Stimulated activated CD8-positive, alpha-beta memory T cell treated with anti-CD3 and anti-CD28 coated beads, Interleukin-15, amount 100 ng/mL, for 24 hours (primary cell): Measurements from ENCODE around the gene CTPS1.

Source experiments
- DNase-seq: peaks from one replicate; pipeline ENCODE4 v3.0.0-alpha.2; 2020; ENCODE audit warnings: low read depth

Gene CTPS1

DNA sequence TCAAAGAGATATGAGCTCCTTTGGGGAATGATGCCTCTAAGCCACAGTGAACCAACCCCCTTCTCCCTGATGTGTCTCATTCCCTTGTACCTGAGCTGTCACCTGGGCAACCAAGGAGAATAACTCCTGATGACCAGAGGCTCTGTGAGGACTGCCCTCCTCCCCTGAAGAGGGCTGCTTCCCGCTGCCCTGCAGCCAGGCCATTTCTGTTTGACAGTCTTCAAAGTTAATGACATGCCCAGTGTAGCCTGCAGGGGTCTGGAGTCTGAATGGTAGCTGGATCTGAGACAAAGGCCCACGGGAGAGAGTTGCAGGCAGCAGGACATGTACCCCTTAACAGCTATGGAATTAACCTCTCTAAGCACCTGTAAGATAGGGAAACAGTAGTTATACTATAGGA is 45.5 kb downstream of the CTPS1 start:
- no peak for DNase-seq

DNA sequence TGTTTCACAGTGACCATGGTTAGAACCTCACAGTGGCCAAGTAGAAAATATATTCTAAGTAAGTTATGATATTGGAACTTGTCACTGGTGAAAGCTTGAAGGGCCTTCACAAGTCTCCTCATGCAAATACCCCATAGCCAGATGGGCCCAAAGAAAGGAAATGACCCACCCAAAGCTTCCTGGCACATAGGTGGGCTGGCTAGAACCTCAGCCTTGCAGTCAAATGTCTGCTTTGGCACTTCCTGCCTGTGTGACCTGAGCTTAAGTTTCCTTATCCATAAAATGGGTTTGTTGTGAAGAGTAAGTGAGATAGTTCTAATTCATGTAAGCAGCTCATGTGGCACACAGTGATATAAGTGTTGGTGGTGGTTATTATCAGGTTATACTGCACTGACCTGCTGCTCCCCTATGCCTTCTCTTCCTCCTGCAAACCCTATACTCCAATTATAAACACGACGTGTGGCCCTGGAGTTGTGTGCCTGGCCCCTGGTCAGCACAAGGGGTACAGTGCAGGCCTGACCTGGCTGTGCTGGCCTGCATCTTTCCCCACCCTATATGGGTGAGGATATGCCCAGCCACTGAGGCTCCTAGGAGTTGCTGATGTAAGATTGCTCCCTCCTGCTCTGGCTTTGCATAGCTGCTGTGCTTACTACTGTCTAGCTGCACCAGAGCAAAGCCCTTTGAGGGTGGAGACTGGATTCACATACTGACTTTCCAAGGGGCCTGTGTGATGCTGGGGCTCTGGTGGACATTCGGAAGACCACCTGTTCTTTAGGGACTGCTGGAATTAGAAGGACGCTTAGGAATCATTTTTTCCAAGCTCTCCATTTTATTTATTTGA is 46.7 kb downstream of the CTPS1 start:
- no peak for DNase-seq

DNA sequence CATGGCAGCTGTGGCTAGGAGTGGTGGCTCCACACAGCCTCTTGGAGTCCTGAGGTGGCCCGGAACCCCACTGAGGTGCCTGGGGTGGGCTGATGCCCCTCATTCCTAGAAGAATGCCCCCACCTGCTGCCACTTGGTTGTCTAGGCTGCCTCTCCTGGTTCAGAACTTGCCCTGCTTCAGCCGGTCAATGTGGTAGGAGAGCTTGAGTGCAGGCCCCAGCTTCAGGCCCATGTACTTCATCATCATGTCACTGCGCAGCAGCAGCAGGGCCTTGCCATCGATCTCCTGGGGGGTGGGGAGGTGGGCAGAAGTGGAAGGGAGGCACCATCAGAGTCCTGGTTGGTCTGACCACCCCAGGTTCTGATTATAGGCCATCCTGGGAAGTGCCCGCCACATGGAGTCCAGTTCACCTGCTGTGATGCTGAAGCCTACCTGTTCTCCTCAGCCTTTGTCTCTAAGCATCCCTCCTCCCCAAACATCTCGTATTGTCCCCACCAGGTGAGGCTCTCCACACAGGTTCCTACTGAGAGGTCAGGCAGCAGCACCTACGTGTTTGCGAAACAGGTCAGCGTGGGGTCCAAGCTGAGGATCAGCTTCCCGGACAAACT is 48.6 kb downstream of the CTPS1 start:
- DNase-seq = no peak

DNA sequence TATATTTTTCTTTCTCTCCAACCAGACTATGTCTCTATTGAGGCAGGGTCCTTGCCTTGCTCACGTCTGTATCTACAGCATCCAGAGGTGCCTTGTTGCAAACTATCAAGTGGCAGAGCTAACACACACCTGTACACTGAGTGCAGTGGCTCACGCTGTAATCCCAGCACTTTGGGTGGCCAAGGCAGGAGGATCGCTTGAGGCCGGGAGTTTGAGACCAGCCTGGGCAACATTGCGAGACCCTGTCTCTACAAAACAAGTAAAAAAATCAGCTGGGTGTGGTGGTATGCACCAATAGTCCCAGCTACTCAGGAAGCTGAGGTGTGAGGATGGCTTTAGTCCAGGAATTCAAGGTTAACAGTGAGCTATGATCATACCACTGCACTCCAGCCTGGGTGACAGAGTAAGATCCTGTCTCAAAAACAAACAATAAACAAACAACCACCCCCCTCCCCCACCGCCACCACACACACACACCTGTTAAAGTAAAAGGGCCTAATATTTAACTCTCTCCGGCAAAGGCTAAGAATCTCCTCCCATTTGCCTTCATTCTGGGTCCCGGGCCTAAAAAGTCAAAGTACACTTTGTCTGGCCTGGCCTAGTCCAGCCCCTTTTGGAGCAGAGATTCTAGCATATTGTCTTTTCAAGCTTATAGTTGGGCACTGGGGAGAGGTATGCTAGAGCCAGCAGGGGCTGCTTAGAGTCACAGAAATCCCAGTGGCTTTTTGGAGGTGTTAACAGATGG is 51.5 kb downstream of the CTPS1 start:
- DNase-seq = no peak

DNA sequence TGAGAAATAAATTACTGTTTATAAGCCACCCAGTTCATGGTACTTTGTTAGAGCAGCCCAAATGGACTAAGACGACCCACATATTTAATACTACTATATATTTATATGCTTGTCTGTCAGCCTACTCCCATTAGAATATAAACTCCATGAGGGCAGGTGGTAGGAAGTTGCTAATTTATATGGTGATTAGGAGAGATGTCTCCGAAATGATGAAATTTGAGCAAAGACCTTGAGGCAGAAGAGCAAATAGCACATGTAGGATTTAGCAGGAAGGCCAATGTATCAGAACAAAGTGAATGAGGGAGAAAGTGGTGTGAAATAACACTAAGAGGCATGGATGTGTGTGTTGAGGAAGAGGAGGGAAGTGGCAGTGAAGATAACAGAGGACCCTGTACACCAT is 52.7 kb downstream of the CTPS1 start:
- DNase-seq = no peak

DNA sequence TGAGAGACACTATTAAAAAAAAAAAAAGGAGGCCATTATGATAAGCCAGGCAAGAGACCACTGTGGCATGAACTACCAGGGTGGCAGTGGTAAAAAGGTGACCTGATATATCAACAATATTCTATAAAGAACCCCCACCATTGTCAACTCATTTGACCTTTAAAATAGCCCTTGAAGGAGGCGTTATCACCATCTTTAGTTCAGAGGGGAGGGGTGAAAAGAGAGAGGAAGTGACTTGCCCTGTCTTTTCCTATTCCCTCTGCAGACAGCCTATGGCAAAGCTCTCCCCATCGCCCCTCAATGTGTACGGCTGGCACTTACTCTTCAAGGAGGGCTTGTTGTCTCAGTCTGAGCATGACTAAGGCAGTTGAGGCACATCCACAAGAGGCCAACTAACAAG is 53.8 kb downstream of the CTPS1 start:
- DNase-seq = no peak

DNA sequence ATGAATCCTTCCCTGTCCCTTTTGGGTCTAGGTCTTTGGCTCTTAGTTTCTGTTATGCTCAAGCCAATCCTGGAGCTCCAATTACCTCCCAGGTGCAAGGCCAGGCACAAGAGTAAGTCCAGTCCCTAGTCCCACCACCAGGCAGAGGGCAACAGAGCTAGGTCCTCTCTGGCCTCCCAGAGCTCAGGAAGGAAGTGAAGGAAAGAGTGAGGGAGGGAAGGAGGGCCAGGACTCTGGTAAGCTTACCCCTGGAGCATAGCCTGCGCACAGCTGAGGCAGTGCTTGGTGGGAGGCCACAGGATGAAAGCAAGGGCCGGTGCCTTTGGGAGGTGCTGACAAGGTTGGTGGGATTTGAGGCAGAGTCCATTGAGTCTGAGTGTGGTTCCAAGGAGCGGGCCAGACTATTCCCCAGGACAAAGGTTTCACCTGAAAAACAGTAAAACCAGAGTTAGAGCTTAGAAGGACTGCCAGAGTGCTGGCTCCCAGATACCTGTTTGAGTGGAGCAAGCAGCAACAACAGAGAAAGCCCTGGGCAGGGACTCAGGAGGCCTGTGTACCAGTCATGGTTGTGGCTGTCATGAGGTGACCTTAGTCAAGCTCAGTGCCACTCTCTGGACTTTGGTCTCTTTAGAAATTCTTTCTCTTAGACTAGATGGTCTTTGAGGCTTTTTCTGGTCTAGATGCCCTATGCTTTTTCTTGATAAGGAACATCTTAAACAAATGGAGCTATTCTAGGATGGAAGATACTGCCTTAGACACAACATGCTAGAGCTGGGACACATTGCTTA is 57.8 kb downstream of the CTPS1 start:
- DNase-seq = no peak

DNA sequence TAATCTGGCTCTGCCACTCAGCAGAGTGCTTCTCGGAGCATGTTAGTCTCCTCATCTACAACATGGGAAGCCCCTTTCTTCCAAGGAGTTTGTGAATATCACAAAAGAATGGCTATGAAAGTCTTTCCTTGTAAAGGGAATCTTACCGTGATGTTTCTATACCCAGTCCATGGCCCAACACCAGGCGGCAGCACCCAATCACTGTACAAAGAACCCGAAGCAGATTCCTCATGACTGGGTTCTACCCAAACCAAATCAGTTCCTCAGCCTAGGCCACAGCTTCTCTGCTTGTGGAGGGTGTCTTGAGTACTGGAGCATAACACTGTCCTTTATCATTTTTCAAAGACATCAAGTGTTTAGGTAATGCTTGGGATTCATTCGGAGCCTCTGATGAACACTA is 58.6 kb downstream of the CTPS1 start:
- DNase-seq = no peak

DNA sequence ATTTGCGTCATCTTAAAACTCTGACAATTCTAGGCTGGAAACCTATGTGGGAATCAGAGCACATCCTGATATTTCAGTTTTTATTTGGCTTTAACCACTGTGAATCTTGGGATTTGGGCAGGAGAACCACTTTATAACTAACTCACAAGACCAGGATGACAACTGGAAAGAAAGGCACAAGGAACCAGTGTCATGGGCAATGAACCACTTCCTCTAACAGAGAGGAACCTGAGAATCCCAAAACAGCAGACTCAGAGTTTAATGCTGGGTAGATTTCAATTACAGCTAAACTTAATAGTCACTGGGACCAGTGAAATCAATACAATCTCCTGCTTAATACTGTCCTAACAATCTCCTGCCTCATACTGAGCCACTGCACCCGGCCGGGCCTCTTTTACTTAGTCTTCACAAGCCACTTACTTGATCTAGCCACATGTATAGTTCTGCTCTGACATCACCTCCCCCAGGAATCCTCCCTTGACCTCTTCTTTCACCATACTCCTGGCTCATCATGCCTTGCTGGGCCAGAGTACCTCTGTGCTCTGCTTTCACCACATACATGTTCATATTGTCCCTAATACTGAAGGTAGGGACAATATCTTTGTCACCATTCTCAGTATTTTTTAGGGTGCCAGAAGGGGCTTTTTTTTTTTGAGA is 62.2 kb downstream of the CTPS1 start:
- DNase-seq = no peak

DNA sequence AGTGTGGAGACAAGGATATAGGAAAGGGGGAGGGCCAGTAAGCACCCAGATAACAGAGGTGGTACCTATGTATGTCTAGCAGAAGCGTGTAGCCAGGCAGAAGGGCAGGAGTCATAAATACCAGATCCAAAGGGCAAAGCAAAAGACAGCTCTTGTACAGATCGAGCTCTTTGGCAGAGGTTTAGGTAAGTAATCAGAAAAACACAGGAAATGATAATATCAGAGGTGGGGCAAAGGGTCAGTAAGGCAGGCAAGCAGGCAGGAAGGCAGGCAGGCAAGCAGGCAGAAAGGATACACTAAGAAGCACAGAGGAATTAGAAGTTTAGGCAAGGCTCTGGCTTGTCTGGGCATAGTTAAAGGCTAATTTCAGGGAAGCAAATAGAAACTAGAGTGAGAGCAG is 64.7 kb downstream of the CTPS1 start:
- no peak for DNase-seq

DNA sequence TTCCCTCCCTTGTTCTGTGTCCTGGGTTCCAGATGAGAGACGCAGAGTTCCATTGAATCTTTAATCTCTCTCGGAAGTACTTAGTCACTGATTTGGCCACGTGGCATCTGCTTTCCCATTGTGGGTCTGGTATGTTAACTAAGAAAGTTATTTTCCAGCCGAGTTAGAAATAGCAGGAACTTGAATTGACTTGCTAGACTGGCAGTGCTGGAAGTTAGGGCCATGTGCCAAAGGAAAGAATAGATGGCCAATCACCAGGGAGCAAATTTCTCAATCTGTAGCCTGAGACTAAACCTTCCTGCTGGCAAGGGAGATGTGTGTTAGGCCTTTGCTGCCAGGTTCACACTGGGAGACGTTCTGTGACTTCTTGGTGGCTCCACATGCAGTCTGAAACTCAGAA is 66.2 kb downstream of the CTPS1 start:
- no peak for DNase-seq

DNA sequence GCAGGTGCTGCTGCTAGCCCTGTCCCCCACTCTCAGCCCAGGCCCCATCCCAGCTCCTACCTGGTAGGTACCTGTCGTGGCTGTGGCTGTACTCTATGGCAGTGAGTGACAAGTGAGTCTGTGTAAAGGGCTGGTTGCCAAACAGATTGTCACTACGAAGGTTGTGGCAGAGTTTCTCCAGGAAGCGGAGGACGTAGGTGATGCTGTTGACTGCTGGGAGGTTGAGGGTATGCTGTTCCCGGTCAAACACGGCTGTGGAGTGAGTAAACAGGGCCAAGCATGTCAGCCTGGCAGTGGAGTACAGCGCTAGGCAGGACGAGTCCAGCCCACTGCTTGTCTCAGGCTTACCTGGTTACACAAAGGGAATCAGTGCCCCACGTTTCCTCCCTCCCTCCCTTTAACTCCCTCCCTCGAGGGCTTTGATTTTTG is 66.9 kb downstream of the CTPS1 start:
- DNase-seq = no peak

DNA sequence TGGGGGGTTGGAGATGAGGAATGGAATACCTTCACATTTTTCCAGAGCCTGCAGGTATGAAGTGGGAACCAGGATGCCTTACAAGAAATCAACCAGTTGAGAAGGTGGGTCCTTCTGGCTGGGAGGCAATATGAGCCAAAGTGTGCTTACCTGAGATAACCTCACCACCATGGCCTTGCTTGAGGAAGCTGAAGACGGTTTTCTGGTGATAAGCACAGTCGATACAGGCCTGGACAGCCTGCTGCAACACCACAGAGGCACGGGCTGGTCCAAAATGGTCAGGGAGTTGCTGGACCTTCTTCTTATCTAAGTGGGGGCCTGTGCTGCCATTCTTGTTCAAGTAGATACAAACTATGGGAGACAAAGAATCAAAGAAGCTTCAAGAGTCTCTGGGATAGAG is 69.0 kb downstream of the CTPS1 start:
- no peak for DNase-seq

DNA sequence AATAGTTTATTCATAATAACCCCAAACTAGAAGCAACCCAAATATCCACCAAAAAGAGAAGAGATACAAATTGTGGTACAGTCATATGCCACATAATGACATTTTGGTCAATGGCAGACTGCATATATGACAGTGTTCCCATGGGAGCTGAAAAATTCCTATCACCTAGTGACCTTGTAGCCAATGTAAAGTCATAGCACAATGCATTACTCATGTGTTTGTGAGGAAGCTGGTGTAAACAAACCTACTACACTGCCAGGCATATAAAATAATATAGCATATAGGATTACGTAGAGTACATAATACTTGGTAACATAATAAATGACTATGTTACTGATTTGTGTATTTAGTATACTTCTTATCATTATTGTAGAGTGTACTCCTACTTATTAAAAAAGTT is 71.5 kb downstream of the CTPS1 start:
- DNase-seq = no peak

DNA sequence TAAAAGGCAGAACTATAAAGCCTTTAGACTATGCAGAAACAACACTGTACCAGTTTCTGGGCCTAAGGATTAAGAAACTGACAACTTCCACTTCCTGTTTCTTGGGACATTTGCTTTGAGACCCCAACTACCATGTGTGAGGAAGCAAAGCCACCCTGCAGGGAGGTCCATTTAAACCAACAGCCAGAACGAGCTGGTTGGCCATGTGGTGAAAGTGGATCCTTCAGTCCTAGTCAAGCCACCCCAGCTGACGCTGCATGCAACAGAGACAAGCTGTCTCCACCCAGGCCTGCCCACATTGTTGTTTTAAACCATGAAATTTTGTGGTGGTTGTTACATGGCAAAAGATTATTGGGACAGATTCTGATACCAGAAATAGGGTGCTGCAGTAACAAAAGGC is 73.8 kb downstream of the CTPS1 start:
- DNase-seq = no peak

DNA sequence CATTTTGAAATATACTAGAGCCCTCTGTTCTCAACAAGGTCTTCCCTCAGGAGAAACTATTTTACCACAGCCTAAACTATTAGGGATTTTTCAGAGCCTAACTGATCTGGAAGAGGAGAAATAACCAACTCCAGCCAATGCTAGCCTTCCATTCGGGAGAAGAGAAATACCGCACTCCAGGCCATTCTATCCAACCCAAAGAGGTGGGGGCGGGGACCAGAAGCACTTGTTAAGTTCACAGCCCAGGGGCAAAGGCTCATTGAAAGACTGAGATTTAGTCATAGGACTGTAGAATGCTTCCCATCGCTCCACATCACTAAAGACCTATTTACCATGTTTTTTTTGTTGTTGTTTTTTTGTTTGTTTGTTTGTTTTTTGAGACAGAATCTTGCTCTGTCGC is 77.4 kb downstream of the CTPS1 start:
- DNase-seq = no peak
